Measurements from ENCODE around the gene TSFM. TPM values are rescaled to one million over a fixed set of nuclear protein-coding genes. Genes with fewer than 3 reads are reported as not detected.

TSFM gene
- total RNA-seq, 1 experiment from 2014 or later, result 53.2 TPM

GRCh38 chr12:57783466-57783801 lies 847 bp downstream of the TSFM start:
- DNase-seq (ENCODE audit: low read depth, low spot score), result no peak
- peak overlapping the region; percentile 74 for H3K4me2 ChIP-seq (ENCODE audit: low read length)
- no peaks in the 10 kb centered on the region for H3K9me3 ChIP-seq (ENCODE audit: control insufficient read depth in 1 of 2, insufficient read depth in 1 of 2, low read depth in 1 of 2, low read length in 2 of 2)
- no peak for ATAC-seq
- no peak overlapping the region for H2AFZ ChIP-seq (ENCODE audit: low read depth, low read length, poor library complexity, severe bottlenecking)
- no TSS peak for BruUV-seq (replicated peaks)
- H3K4me3 ChIP-seq (replicated peaks in 1 of 2; ENCODE audit: low read depth in 1 of 2, low read length in 2 of 2), result peak overlapping the region; percentile 98 to 100
- peaks cover 6 to 10% of the 10 kb centered on the region in 2 experiments for H3K4me1 ChIP-seq (ENCODE audit: control insufficient read depth in 1 of 2, insufficient read depth in 2 of 2, low read length in 2 of 2)
- ChIA-PET POLR2A (interaction anchor here (0.7 to 1.2 kb wide), 3 partner anchors 11 to 30 kb away, joined by 3 to 6 read pairs (median 3); partner anchors contain the start of genes EEF1AKMT3 and METTL1), CTCF (interaction anchor here (0.9 to 1.1 kb wide), 3 partner anchors 11 to 19 kb away, joined by 3 to 5 read pairs (median 3); partner anchors contain the start of genes EEF1AKMT3 and METTL1), RAD21 (ENCODE audit: low non-redundant PET in 1 of 2, low total read pairs in 2 of 2, uncharacterized antibody in 2 of 2, unreplicated experiment in 2 of 2) (no interaction called here)
- TF ChIP-seq TCF7L2 (IDR thresholded peaks at IDR 0.05; ENCODE audit: borderline replicate concordance, extremely low read depth, insufficient read depth, insufficient read length) (no peak), CEBPB (IDR thresholded peaks at IDR 0.05; ENCODE audit: low read depth) (no peak)
- peak overlapping the region; percentile 91 for H3K9ac ChIP-seq (ENCODE audit: low read length)
- intact Hi-C loops (cut with micrococcal nuclease), result no loop called here
- H3K36me3 ChIP-seq (ENCODE audit: control insufficient read depth in 1 of 2, insufficient read depth in 2 of 2, low read length in 2 of 2), result peaks cover 20 to 28% of the 10 kb centered on the region in 2 experiments; a peak in 3 of 4 replicates
- H3K27ac ChIP-seq (ENCODE audit: low read depth, low read length), result no peak overlapping the region
- H3K27me3 ChIP-seq (ENCODE audit: insufficient read depth, low read length), result no peaks in the 10 kb centered on the region
- no peaks in the 10 kb centered on the region for H3K9me2 ChIP-seq (ENCODE audit: insufficient read depth)
- H4K20me1 ChIP-seq (ENCODE audit: insufficient read depth), result no peaks in the 10 kb centered on the region
- H3K79me2 ChIP-seq (ENCODE audit: insufficient read depth, low read length), result peaks cover 47% of the 10 kb centered on the region

- H3K4me1 ChIP-seq (ENCODE audit: control insufficient read depth in 1 of 2, insufficient read depth in 2 of 2, low read length in 2 of 2), result peaks cover 6 to 10% of the 10 kb centered on the region in 2 experiments
- no peak overlapping the region for H3K9ac ChIP-seq (ENCODE audit: low read length)
- H3K79me2 ChIP-seq (ENCODE audit: insufficient read depth, low read length), result peaks cover 47% of the 10 kb centered on the region
- POLR2A ChIA-PET, result interaction anchor here (1.2 kb wide), 1 partner anchor 12 kb away, joined by 6 read pairs; the partner anchor contains the start of genes EEF1AKMT3 and METTL1
- CTCF ChIA-PET, result no interaction called here
- peaks cover 21 to 28% of the 10 kb centered on the region in 2 experiments; a peak in 3 of 4 replicates for H3K36me3 ChIP-seq (ENCODE audit: control insufficient read depth in 1 of 2, insufficient read depth in 2 of 2, low read length in 2 of 2)
- no peaks in the 10 kb centered on the region for H3K9me3 ChIP-seq (ENCODE audit: control insufficient read depth in 1 of 2, insufficient read depth in 1 of 2, low read depth in 1 of 2, low read length in 2 of 2)
- H3K27ac ChIP-seq (ENCODE audit: low read depth, low read length), result no peak overlapping the region
- intact Hi-C loops (cut with micrococcal nuclease), result no loop called here
- RAD21 ChIA-PET (ENCODE audit: low non-redundant PET in 1 of 2, low total read pairs in 2 of 2, uncharacterized antibody in 2 of 2, unreplicated experiment in 2 of 2), result no interaction called here
- no peak for DNase-seq (ENCODE audit: low read depth, low spot score)
- BruUV-seq (replicated peaks), result TSS peak; percentile 56
- no peak overlapping the region for H2AFZ ChIP-seq (ENCODE audit: low read depth, low read length, poor library complexity, severe bottlenecking)
- H3K4me2 ChIP-seq (ENCODE audit: low read length), result peak overlapping the region; percentile 74
- no peaks in the 10 kb centered on the region for H3K27me3 ChIP-seq (ENCODE audit: insufficient read depth, low read length)
- ATAC-seq, result no peak
- no peak for TF ChIP-seq CBX3 (IDR thresholded peaks at IDR 0.05; ENCODE audit: low read depth)
- TF ChIP-seq JUND (IDR thresholded peaks at IDR 0.05), result no peak
- no peak for TF ChIP-seq ZBTB33 (IDR thresholded peaks at IDR 0.05; ENCODE audit: extremely low read depth, insufficient replicate concordance, low read length)
- TF ChIP-seq ATF3 (IDR thresholded peaks at IDR 0.05), result no peak
- TF ChIP-seq FOSL1 (IDR thresholded peaks at IDR 0.05; ENCODE audit: low read depth), result no peak
- TF ChIP-seq TCF7L2 (IDR thresholded peaks at IDR 0.05; ENCODE audit: borderline replicate concordance, extremely low read depth, insufficient read depth, insufficient read length), result no peak
- no peak for TF ChIP-seq POLR2AphosphoS5 (IDR thresholded peaks at IDR 0.05; ENCODE audit: low read depth, low read length)
- TF ChIP-seq REST (IDR thresholded peaks at IDR 0.05; ENCODE audit: low read depth), result no peak
- no peak for TF ChIP-seq POLR2A (IDR thresholded peaks at IDR 0.05; ENCODE audit: borderline replicate concordance, extremely low read depth, insufficient read depth, insufficient read length)
- no peak for TF ChIP-seq CEBPB (IDR thresholded peaks at IDR 0.05; ENCODE audit: low read depth)
- no peak for TF ChIP-seq EZH2phosphoT487 (IDR thresholded peaks at IDR 0.05; ENCODE audit: borderline replicate concordance)
- no peaks in the 10 kb centered on the region for H4K20me1 ChIP-seq (ENCODE audit: insufficient read depth)
- H3K4me3 ChIP-seq (replicated peaks in 1 of 2; ENCODE audit: low read depth in 1 of 2, low read length in 2 of 2), result peak overlapping the region; percentile 98 to 100; a peak in 3 of 4 replicates
- H3K9me2 ChIP-seq (ENCODE audit: insufficient read depth), result no peaks in the 10 kb centered on the region
Measured at GRCh38 chr12:57783861-57784260, 1.3 kb downstream of the TSFM start.
